HEK293 (cell line): ENCODE results near the gene SHOC2.

Experiments used
- KLF16 ChIP-seq: fragments of 450-650 bp; formaldehyde crosslinking; IDR thresholded peaks from 2 replicates; pipeline ENCODE4 v1.5.1; 2017; ENCODE audit warnings: missing biosample characterization, missing genetic modification characterization
- SETDB1 ChIP-seq: IDR thresholded peaks from one replicate; pipeline ENCODE4 v1.6.1; 2017; ENCODE audit warnings: mild to moderate bottlenecking, low read length, moderate library complexity, mixed read lengths; ENCODE audit not compliant: insufficient read length
- SP2 ChIP-seq: fragments of 450-650 bp; formaldehyde crosslinking; IDR thresholded peaks from 2 replicates; pipeline ENCODE4 v1.5.1; 2016; ENCODE audit warnings: missing biosample characterization, missing genetic modification characterization
- ZNF114 ChIP-seq: fragments of 450-650 bp; formaldehyde crosslinking; IDR thresholded peaks from 2 replicates; pipeline ENCODE4 v1.5.0; 2017; ENCODE audit warnings: missing biosample characterization, missing genetic modification characterization
- ZNF211 ChIP-seq: fragments of 450-650 bp; formaldehyde crosslinking; IDR thresholded peaks from 2 replicates; pipeline ENCODE4 v1.5.1; 2016; ENCODE audit warnings: low read depth, missing biosample characterization, missing genetic modification characterization
- ZNF521 ChIP-seq: fragments of 450-650 bp; formaldehyde crosslinking; IDR thresholded peaks from 2 replicates; pipeline ENCODE4 v1.5.1; 2017; ENCODE audit warnings: missing biosample characterization, mild to moderate bottlenecking, missing genetic modification characterization
- ZNF747 ChIP-seq: fragments of 450-650 bp; formaldehyde crosslinking; IDR thresholded peaks from 2 replicates; pipeline ENCODE4 v1.5.1; 2016; ENCODE audit warnings: missing biosample characterization, missing genetic modification characterization
- ZNF791 ChIP-seq: fragments of 450-650 bp; formaldehyde crosslinking; IDR thresholded peaks from 2 replicates; pipeline ENCODE4 v1.5.1; 2016; ENCODE audit warnings: missing biosample characterization, missing genetic modification characterization
- TF ChIP-seq, protein P1 (sequence below): fragments of 450-650 bp; formaldehyde crosslinking; IDR thresholded peaks from 2 replicates; pipeline ENCODE4 v1.5.1; 2016; ENCODE audit warnings: missing biosample characterization, missing genetic modification characterization
- TF ChIP-seq, protein P2 (sequence below): fragments of 450-650 bp; formaldehyde crosslinking; IDR thresholded peaks from 2 replicates; pipeline ENCODE4 v1.5.1; 2016; ENCODE audit warnings: missing biosample characterization, missing genetic modification characterization
- TF ChIP-seq, protein P3 (sequence below): fragments of 450-650 bp; formaldehyde crosslinking; IDR thresholded peaks from 2 replicates; pipeline ENCODE4 v1.5.1; 2016; ENCODE audit warnings: missing biosample characterization, missing genetic modification characterization
- TF ChIP-seq, protein P4 (sequence below): fragments of 450-650 bp; formaldehyde crosslinking; IDR thresholded peaks from 2 replicates; pipeline ENCODE4 v1.5.1; 2016; ENCODE audit warnings: missing biosample characterization, missing genetic modification characterization

DNA sequence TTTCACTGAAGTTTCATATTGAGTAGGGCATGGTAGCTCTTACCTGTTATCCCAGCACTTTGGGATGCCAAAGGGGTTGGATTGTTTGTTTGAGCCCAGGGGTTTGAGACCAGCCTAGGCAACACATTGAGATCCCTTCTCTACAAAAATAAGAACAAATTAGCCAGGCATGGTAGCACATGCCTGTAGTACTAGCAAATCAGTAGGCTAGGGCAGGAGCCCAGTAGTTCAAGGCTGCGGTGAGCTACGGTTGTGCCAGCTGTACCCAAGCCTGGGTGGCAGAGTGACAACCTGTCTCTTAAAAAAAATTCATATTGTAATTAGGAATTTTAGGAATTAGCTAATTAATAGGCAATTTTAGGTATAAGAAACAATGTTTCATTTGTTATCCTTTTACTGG, 18.4 kb upstream of the SHOC2 start:
- TF ChIP-seq, protein P1, sequence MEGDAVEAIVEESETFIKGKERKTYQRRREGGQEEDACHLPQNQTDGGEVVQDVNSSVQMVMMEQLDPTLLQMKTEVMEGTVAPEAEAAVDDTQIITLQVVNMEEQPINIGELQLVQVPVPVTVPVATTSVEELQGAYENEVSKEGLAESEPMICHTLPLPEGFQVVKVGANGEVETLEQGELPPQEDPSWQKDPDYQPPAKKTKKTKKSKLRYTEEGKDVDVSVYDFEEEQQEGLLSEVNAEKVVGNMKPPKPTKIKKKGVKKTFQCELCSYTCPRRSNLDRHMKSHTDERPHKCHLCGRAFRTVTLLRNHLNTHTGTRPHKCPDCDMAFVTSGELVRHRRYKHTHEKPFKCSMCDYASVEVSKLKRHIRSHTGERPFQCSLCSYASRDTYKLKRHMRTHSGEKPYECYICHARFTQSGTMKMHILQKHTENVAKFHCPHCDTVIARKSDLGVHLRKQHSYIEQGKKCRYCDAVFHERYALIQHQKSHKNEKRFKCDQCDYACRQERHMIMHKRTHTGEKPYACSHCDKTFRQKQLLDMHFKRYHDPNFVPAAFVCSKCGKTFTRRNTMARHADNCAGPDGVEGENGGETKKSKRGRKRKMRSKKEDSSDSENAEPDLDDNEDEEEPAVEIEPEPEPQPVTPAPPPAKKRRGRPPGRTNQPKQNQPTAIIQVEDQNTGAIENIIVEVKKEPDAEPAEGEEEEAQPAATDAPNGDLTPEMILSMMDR (tag by site-specific recombination) = no peak
- TF ChIP-seq, protein P2, sequence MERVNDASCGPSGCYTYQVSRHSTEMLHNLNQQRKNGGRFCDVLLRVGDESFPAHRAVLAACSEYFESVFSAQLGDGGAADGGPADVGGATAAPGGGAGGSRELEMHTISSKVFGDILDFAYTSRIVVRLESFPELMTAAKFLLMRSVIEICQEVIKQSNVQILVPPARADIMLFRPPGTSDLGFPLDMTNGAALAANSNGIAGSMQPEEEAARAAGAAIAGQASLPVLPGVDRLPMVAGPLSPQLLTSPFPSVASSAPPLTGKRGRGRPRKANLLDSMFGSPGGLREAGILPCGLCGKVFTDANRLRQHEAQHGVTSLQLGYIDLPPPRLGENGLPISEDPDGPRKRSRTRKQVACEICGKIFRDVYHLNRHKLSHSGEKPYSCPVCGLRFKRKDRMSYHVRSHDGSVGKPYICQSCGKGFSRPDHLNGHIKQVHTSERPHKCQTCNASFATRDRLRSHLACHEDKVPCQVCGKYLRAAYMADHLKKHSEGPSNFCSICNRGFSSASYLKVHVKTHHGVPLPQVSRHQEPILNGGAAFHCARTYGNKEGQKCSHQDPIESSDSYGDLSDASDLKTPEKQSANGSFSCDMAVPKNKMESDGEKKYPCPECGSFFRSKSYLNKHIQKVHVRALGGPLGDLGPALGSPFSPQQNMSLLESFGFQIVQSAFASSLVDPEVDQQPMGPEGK (tag by site-specific recombination) = no peak
- no peak for TF ChIP-seq SP2 (tag by site-specific recombination)
- no peak for TF ChIP-seq ZNF747 (tag by site-specific recombination)
- TF ChIP-seq ZNF521 = no peak
- TF ChIP-seq KLF16 = no peak
- TF ChIP-seq ZNF114 (tag by site-specific recombination) = no peak
- TF ChIP-seq SETDB1 = no peak
- TF ChIP-seq, protein P3, sequence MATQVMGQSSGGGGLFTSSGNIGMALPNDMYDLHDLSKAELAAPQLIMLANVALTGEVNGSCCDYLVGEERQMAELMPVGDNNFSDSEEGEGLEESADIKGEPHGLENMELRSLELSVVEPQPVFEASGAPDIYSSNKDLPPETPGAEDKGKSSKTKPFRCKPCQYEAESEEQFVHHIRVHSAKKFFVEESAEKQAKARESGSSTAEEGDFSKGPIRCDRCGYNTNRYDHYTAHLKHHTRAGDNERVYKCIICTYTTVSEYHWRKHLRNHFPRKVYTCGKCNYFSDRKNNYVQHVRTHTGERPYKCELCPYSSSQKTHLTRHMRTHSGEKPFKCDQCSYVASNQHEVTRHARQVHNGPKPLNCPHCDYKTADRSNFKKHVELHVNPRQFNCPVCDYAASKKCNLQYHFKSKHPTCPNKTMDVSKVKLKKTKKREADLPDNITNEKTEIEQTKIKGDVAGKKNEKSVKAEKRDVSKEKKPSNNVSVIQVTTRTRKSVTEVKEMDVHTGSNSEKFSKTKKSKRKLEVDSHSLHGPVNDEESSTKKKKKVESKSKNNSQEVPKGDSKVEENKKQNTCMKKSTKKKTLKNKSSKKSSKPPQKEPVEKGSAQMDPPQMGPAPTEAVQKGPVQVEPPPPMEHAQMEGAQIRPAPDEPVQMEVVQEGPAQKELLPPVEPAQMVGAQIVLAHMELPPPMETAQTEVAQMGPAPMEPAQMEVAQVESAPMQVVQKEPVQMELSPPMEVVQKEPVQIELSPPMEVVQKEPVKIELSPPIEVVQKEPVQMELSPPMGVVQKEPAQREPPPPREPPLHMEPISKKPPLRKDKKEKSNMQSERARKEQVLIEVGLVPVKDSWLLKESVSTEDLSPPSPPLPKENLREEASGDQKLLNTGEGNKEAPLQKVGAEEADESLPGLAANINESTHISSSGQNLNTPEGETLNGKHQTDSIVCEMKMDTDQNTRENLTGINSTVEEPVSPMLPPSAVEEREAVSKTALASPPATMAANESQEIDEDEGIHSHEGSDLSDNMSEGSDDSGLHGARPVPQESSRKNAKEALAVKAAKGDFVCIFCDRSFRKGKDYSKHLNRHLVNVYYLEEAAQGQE = no peak
- no peak for TF ChIP-seq ZNF791
- TF ChIP-seq, protein P4, sequence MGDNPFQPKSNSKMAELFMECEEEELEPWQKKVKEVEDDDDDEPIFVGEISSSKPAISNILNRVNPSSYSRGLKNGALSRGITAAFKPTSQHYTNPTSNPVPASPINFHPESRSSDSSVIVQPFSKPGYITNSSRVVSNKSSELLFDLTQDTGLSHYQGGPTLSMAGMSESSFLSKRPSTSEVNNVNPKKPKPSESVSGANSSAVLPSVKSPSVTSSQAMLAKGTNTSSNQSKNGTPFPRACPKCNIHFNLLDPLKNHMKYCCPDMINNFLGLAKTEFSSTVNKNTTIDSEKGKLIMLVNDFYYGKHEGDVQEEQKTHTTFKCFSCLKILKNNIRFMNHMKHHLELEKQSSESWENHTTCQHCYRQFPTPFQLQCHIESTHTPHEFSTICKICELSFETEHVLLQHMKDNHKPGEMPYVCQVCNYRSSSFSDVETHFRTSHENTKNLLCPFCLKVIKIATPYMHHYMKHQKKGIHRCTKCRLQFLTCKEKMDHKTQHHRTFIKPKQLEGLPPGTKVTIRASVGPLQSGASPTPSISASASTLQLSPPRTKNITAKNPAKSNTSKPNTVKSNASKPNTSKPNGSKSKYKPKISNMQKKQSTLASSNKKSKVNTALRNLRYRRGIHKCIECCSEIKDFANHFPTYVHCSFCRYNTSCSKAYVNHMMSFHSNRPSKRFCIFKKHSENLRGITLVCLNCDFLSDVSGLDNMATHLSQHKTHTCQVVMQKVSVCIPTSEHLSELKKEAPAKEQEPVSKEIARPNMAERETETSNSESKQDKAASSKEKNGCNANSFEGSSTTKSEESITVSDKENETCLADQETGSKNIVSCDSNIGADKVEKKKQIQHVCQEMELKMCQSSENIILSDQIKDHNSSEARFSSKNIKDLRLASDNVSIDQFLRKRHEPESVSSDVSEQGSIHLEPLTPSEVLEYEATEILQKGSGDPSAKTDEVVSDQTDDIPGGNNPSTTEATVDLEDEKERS (tag by site-specific recombination) = no peak
- no peak for TF ChIP-seq ZNF211 (tag by site-specific recombination)
